ENCODE data around the gene ARID1B. TPM values are rescaled to one million over a fixed set of nuclear protein-coding genes. Genes with fewer than 3 reads are reported as not detected.
A peak's percentile ranks its signal among the peaks of the same experiment; 100 is the strongest.

The ARID1B gene
- total RNA-seq, 6 experiments from 2014 or later: 23.2 to 35.3 (median 30.7) TPM

GRCh38 chr6:157074969-157075368, 297.8 kb downstream of the ARID1B start:
- no peaks in the 10 kb centered on the region for H3K36me3 ChIP-seq
- WGBS (ENCODE audit: insufficient coverage, low coverage, low lambda C conversion rate, missing lambda C conversion rate): 94% methylated on average over 1 of the region's 1 CpG
- DNase-seq: no peak
- ATAC-seq: no peak
- H3K4me3 ChIP-seq: no peak overlapping the region
- H3K9me3 ChIP-seq: no peaks in the 10 kb centered on the region
- no peaks in the 10 kb centered on the region for H3K27me3 ChIP-seq
- TF ChIP-seq POLR2A (IDR thresholded peaks at IDR 0.05): no peak
- TF ChIP-seq CTCF (IDR thresholded peaks at IDR 0.05): no peak
- intact Hi-C loops (cut with DNase I): no loop called here
- no peaks in the 10 kb centered on the region for H3K4me1 ChIP-seq
- no peak overlapping the region for H3K27ac ChIP-seq

GRCh38 chr6:157075549-157076450, 298.6 kb downstream of the ARID1B start:
- H3K4me1 ChIP-seq: no peaks in the 10 kb centered on the region
- no peak for DNase-seq
- intact Hi-C loops (cut with DNase I): no loop called here

GRCh38 chr6:157076451-157076822, 299.3 kb downstream of the ARID1B start:
- intact Hi-C loops (cut with DNase I): no loop called here
- no peaks in the 10 kb centered on the region for H3K36me3 ChIP-seq

More at GRCh38 chr6:157075549-157076450, 298.6 kb downstream of the ARID1B start:
- Histone ChIP-seq H3K27ac (no peak overlapping the region), H3K4me3 (no peak overlapping the region), H3K36me3 (no peaks in the 10 kb centered on the region), H3K27me3 (no peaks in the 10 kb centered on the region), H3K9me3 (no peaks in the 10 kb centered on the region)
- no peak for TF ChIP-seq POLR2A (IDR thresholded peaks at IDR 0.05)
- TF ChIP-seq CTCF (IDR thresholded peaks at IDR 0.05): no peak
- ATAC-seq: no peak
- WGBS (ENCODE audit: insufficient coverage, low coverage, low lambda C conversion rate, missing lambda C conversion rate): 87% methylated on average over 8 of the region's 8 CpGs

GRCh38 chr6:157077251-157077650, 300.1 kb downstream of the ARID1B start:
- 98% methylated on average over 4 of the region's 7 CpGs for WGBS (ENCODE audit: insufficient coverage, low coverage, low lambda C conversion rate, missing lambda C conversion rate)

More at GRCh38 chr6:157076451-157076822, 299.3 kb downstream of the ARID1B start:
- Histone ChIP-seq H3K27me3 (no peaks in the 10 kb centered on the region), H3K4me3 (no peak overlapping the region), H3K27ac (no peak overlapping the region), H3K9me3 (no peaks in the 10 kb centered on the region), H3K4me1 (no peaks in the 10 kb centered on the region)
- DNase-seq (no peak), ATAC-seq (no peak)
- TF ChIP-seq POLR2A (IDR thresholded peaks at IDR 0.05): no peak

More at GRCh38 chr6:157077251-157077650, 300.1 kb downstream of the ARID1B start:
- no peak overlapping the region for H3K4me3 ChIP-seq
- intact Hi-C loops (cut with DNase I): no loop called here
- no peaks in the 10 kb centered on the region for H3K9me3 ChIP-seq
- H3K27ac ChIP-seq: no peak overlapping the region
- ATAC-seq (peak in 1 of 4 donors; percentile 31), DNase-seq (no peak)
- H3K27me3 ChIP-seq: no peaks in the 10 kb centered on the region
- no peaks in the 10 kb centered on the region for H3K4me1 ChIP-seq
- TF ChIP-seq CTCF (IDR thresholded peaks at IDR 0.05) (no peak), POLR2A (IDR thresholded peaks at IDR 0.05) (no peak)
- no peaks in the 10 kb centered on the region for H3K36me3 ChIP-seq
